KMS-11 (cell line): ENCODE data around the gene FOXO6.

Experiments
- H2AFZ ChIP-seq: fragments of 200-600 bp; sonication (generic); 2 replicates; pipeline ENCODE4 v1.6.1; 2016; ENCODE audit warnings: antibody characterized with exemption, mixed run types, low read depth
- H3K27ac ChIP-seq: fragments of 200-600 bp; sonication (generic); 2 replicates; pipeline ENCODE4 v1.6.1; 2016; ENCODE audit warnings: mild to moderate bottlenecking, mixed run types
- H3K27me3 ChIP-seq: fragments of 200-600 bp; sonication (generic); 2 replicates; pipeline ENCODE4 v1.6.1; 2017; ENCODE audit warnings: mild to moderate bottlenecking, low read depth, mixed run types, moderate library complexity; ENCODE audit not compliant: insufficient read depth
- H3K36me3 ChIP-seq: fragments of 200-600 bp; sonication (generic); 2 replicates; pipeline ENCODE4 v1.6.1; 2017; ENCODE audit warnings: mild to moderate bottlenecking, mixed run types; ENCODE audit not compliant: insufficient read depth
- H3K4me1 ChIP-seq: fragments of 200-600 bp; sonication (generic); 2 replicates; pipeline ENCODE4 v1.6.1; 2016; ENCODE audit warnings: mild to moderate bottlenecking, low read depth, mixed run types; ENCODE audit not compliant: poor library complexity, severe bottlenecking
- H3K4me2 ChIP-seq: fragments of 200-600 bp; sonication (generic); 2 replicates; pipeline ENCODE4 v1.7.0; 2016; ENCODE audit warnings: mild to moderate bottlenecking, mixed run types
- H3K4me3 ChIP-seq: fragments of 200-600 bp; sonication (generic); IDR thresholded peaks from 2 replicates; pipeline ENCODE4 v1.6.1; 2017; ENCODE audit warnings: low read depth, low read length, mixed read lengths; ENCODE audit not compliant: insufficient read depth
- H3K79me2 ChIP-seq: fragments of 200-600 bp; sonication (generic); 2 replicates; pipeline ENCODE4 v1.6.1; 2016; ENCODE audit warnings: low read depth, mixed run types; ENCODE audit not compliant: insufficient read depth
- H3K9ac ChIP-seq: fragments of 200-600 bp; sonication (generic); 2 replicates; pipeline ENCODE4 v1.6.1; 2016; ENCODE audit warnings: mild to moderate bottlenecking, mixed run types
- H4K20me1 ChIP-seq: fragments of 200-600 bp; sonication (generic); 2 replicates; pipeline ENCODE4 v1.6.1; 2016; ENCODE audit warnings: mild to moderate bottlenecking, mixed run types; ENCODE audit not compliant: insufficient read depth
- CTCF ChIP-seq: fragments of 200-600 bp; sonication (generic); conservative IDR thresholded peaks from 2 replicates; pipeline ENCODE4 v1.6.1; 2017; ENCODE audit warnings: low read depth, mild to moderate bottlenecking, antibody characterized with exemption, low read length, moderate library complexity, mixed read lengths

Gene FOXO6

DNA sequence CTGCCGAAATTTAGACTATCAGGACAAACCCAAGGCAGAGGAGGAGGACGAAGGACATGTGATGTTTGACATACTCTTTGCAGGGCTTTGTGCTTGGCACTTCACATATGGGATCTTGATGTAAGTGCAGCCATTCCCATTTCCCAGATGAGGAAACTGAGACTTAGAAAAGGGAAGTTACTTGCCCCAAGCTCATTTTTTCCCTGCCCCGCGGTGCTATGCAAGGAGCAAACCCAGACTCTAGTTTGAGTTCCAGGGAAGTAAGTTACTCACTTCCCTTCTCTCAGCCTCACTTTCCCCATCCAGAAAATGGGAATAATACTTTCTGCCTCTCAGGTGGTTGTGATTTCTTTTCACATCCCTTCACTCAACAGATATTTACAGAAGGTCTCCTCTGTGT is 4.5 kb upstream of the FOXO6 start:
- Histone ChIP-seq H4K20me1 (no peaks in the 10 kb centered on the region), H3K4me3 (no peak overlapping the region), H3K9ac (no peak overlapping the region), H3K36me3 (no peaks in the 10 kb centered on the region), H2AFZ (no peak overlapping the region), H3K27me3 (no peaks in the 10 kb centered on the region), H3K79me2 (no peaks in the 10 kb centered on the region), H3K27ac (no peak overlapping the region), H3K4me2 (peak overlapping the region; percentile 58), H3K4me1 (peaks cover 90% of the 10 kb centered on the region)
- TF ChIP-seq CTCF: no peak

- H3K9ac ChIP-seq: 0 out of 2 replicates have a peak overlapping the region, but pooled peaks have one; percentile 1
- TF ChIP-seq CTCF: no peak
- H3K27ac ChIP-seq: 0 out of 2 replicates have a peak overlapping the region, but pooled peaks have one; percentile 23
- no peaks in the 10 kb centered on the region for H4K20me1 ChIP-seq
- H3K27me3 ChIP-seq: no peaks in the 10 kb centered on the region
- peak overlapping the region; percentile 53; the same call in 1 of the 2 replicates for H2AFZ ChIP-seq
- H3K79me2 ChIP-seq: no peaks in the 10 kb centered on the region
- H3K36me3 ChIP-seq: no peaks in the 10 kb centered on the region
- peak overlapping the region; percentile 58 for H3K4me2 ChIP-seq
- H3K4me3 ChIP-seq: no peak overlapping the region
- peaks cover 83% of the 10 kb centered on the region for H3K4me1 ChIP-seq
Observed at GRCh38 chr1:41357451-41358101, 3.7 kb upstream of the FOXO6 start.

- H3K4me3 ChIP-seq: no peak overlapping the region
- peaks cover 83% of the 10 kb centered on the region for H3K4me1 ChIP-seq
- no peaks in the 10 kb centered on the region for H3K79me2 ChIP-seq
- no peak overlapping the region for H3K9ac ChIP-seq
- peak overlapping the region; percentile 53; the same call in 1 of the 2 replicates for H2AFZ ChIP-seq
- H3K27me3 ChIP-seq: no peaks in the 10 kb centered on the region
- H3K36me3 ChIP-seq: no peaks in the 10 kb centered on the region
- H4K20me1 ChIP-seq: no peaks in the 10 kb centered on the region
- peak overlapping the region; percentile 58; the same call in 1 of the 2 replicates for H3K4me2 ChIP-seq
- no peak for TF ChIP-seq CTCF
- H3K27ac ChIP-seq: 0 out of 2 replicates have a peak overlapping the region, but pooled peaks have one; percentile 23
Observed at GRCh38 chr1:41358131-41359021, 2.9 kb upstream of the FOXO6 start.

- Histone ChIP-seq H2AFZ (peak overlapping the region; percentile 58; the same call in 1 of the 2 replicates), H3K27me3 (no peaks in the 10 kb centered on the region), H3K4me1 (peaks cover 81% of the 10 kb centered on the region), H3K4me2 (peak overlapping the region; percentile 81), H3K79me2 (no peaks in the 10 kb centered on the region), H3K4me3 (no peak overlapping the region), H3K36me3 (no peaks in the 10 kb centered on the region), H3K27ac (peak overlapping the region; percentile 87), H3K9ac (peak overlapping the region; percentile 47), H4K20me1 (no peaks in the 10 kb centered on the region)
- no peak for TF ChIP-seq CTCF
Observed at GRCh38 chr1:41359211-41360073, 1.8 kb upstream of the FOXO6 start.
